MCF 10A (cell line): ENCODE measurements around the gene LTB. TPM values are rescaled to one million over a fixed set of nuclear protein-coding genes. Genes with fewer than 3 reads are reported as not detected.

Source experiments
- BruUV-seq: library from RNA; stranded (reverse); fragments of 400-500 nt; replicated peaks from 2 replicates; lab custom pipeline; 2021; lab: Mats Ljungman, UMichigan
- CTCF ChIA-PET: fragments of 300-600 bp; sonication (Branson Sonifier 250); formaldehyde crosslinking; extraction: SDS; loops from one replicate; lab custom pipeline; 2021; ENCODE audit warnings: antibody characterized with exemption, inconsistent platforms; lab: Yijun Ruan, JAX
- POLR2A ChIA-PET: fragments of 300-600, 350-650 bp; sonication (Branson Sonifier 250); formaldehyde crosslinking; extraction: SDS; loops from one replicate; lab custom pipeline; 2020; ENCODE audit warnings: antibody characterized with exemption, inconsistent platforms; lab: Yijun Ruan, JAX
- DNase-seq: peaks from one replicate; pipeline ENCODE4 v3.0.0-alpha.2; 2018; ENCODE audit not compliant: unreplicated experiment
- H3K27ac Mint-ChIP-seq: one replicate; pipeline ENCODE4 v1.8.0; 2022; ENCODE audit warnings: mild to moderate bottlenecking, low read depth, mixed read lengths; ENCODE audit not compliant: unreplicated experiment
- H3K27me3 Mint-ChIP-seq: one replicate; pipeline ENCODE4 v1.8.0; 2022; ENCODE audit warnings: mixed read lengths; ENCODE audit not compliant: insufficient read depth, unreplicated experiment
- H3K36me3 Mint-ChIP-seq: one replicate; pipeline ENCODE4 v1.8.0; 2022; ENCODE audit warnings: mild to moderate bottlenecking, moderate library complexity, mixed read lengths; ENCODE audit not compliant: insufficient read depth, unreplicated experiment
- H3K4me1 Mint-ChIP-seq: one replicate; pipeline ENCODE4 v1.8.0; 2022; ENCODE audit warnings: mixed read lengths; ENCODE audit not compliant: insufficient read depth, unreplicated experiment
- H3K4me3 Mint-ChIP-seq: one replicate; pipeline ENCODE4 v1.8.0; 2022; ENCODE audit warnings: mild to moderate bottlenecking, moderate library complexity, mixed read lengths; ENCODE audit not compliant: unreplicated experiment
- H3K9me3 Mint-ChIP-seq: one replicate; pipeline ENCODE4 v1.8.0; 2022; ENCODE audit warnings: mixed read lengths; ENCODE audit not compliant: unreplicated experiment
- intact Hi-C: fragments of 100-400 bp; cut with micrococcal nuclease; formaldehyde crosslinking; loops from 2 replicates; pipeline ENCODE4 v1.14.1; 2022
- total RNA-seq: library from RNA; stranded (reverse); gene quantifications from 2 replicates; pipeline ENCODE4 v1.2.3, GENCODE V29; 2022
- TF ChIP-seq, protein P1 (sequence below): fragments of 200-600 bp; IDR thresholded peaks from one replicate; pipeline ENCODE4 v1.8.0; 2022; ENCODE audit warnings: antibody characterized with exemption, mild to moderate bottlenecking; ENCODE audit not compliant: unreplicated experiment

LTB gene
- total RNA-seq, 1 experiment from 2014 or later: 0.37 TPM

- Mint-ChIP-seq H3K36me3 (peaks cover 100% of the 10 kb centered on the region), H3K4me1 (no peaks in the 10 kb centered on the region)
Measured at GRCh38 chr6:31630177-31630934, 48.1 kb upstream of the LTB start.

GRCh38 chr6:31629014-31629413, 46.8 kb upstream of the LTB start:
- POLR2A ChIA-PET: interaction anchor here (0.5 to 1.0 kb wide), 2 partner anchors 23 to 107 kb away, joined by 3 to 4 read pairs; partner anchors contain the start of gene BAG6
- BruUV-seq: no TSS peak
- intact Hi-C loops: no loop called here
- H3K27me3 Mint-ChIP-seq: no peaks in the 10 kb centered on the region
- H3K27ac Mint-ChIP-seq: no peak overlapping the region
- DNase-seq: no peak
- TF ChIP-seq, protein P1, sequence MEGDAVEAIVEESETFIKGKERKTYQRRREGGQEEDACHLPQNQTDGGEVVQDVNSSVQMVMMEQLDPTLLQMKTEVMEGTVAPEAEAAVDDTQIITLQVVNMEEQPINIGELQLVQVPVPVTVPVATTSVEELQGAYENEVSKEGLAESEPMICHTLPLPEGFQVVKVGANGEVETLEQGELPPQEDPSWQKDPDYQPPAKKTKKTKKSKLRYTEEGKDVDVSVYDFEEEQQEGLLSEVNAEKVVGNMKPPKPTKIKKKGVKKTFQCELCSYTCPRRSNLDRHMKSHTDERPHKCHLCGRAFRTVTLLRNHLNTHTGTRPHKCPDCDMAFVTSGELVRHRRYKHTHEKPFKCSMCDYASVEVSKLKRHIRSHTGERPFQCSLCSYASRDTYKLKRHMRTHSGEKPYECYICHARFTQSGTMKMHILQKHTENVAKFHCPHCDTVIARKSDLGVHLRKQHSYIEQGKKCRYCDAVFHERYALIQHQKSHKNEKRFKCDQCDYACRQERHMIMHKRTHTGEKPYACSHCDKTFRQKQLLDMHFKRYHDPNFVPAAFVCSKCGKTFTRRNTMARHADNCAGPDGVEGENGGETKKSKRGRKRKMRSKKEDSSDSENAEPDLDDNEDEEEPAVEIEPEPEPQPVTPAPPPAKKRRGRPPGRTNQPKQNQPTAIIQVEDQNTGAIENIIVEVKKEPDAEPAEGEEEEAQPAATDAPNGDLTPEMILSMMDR: no peak
- no peak overlapping the region for H3K4me3 Mint-ChIP-seq
- no peaks in the 10 kb centered on the region for H3K4me1 Mint-ChIP-seq
- peaks cover 100% of the 10 kb centered on the region for H3K36me3 Mint-ChIP-seq
- no peaks in the 10 kb centered on the region for H3K9me3 Mint-ChIP-seq
- CTCF ChIA-PET: no interaction called here

More at GRCh38 chr6:31630177-31630934, 48.1 kb upstream of the LTB start:
- no peaks in the 10 kb centered on the region for H3K9me3 Mint-ChIP-seq
- intact Hi-C loops: no loop called here
- no peak overlapping the region for H3K4me3 Mint-ChIP-seq
- no peak for DNase-seq
- H3K27me3 Mint-ChIP-seq: no peaks in the 10 kb centered on the region
- BruUV-seq: no TSS peak
- TF ChIP-seq, protein P1: no peak
- ChIA-PET CTCF (no interaction called here), POLR2A (no interaction called here)
- no peak overlapping the region for H3K27ac Mint-ChIP-seq

DNA sequence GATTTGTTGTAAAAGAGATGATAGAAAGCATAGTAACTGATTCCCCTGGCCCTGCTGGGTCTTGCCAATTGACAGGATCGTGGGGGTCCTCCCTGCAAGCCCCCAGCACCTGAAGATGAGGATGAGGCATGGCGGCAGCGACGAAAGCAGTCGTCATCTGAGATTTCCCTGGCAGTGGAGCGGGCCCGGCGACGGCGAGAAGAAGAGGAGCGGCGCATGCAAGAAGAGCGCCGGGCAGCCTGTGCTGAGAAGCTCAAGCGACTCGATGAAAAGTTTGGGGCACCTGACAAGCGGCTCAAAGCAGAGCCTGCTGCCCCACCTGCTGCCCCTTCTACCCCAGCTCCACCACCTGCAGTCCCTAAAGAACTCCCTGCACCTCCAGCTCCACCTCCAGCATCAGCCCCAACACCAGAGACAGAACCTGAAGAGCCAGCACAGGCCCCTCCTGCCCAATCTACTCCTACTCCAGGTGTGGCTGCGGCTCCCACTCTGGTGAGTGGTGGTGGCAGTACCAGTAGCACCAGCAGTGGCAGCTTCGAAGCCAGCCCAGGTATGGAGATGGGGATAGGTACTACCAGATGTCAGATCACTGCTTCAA, 45.6 kb upstream of the LTB start:
- Mint-ChIP-seq H3K9me3 (no peaks in the 10 kb centered on the region), H3K27me3 (no peaks in the 10 kb centered on the region), H3K27ac (peak overlapping the region; percentile 60), H3K36me3 (peaks cover 100% of the 10 kb centered on the region), H3K4me3 (no peak overlapping the region), H3K4me1 (peaks cover 2% of the 10 kb centered on the region)
- no TSS peak for BruUV-seq
- POLR2A ChIA-PET: interaction anchor here (1.0 to 8.0 kb wide), 2 partner anchors 11 to 24 kb away, joined by 4 to 50 read pairs; partner anchors contain the start of gene BAG6
- CTCF ChIA-PET: interaction anchor here (0.7 to 0.9 kb wide), 2 partner anchors 13 to 49 kb away, joined by 3 read pairs; no protein-coding TSS in a partner anchor
- TF ChIP-seq, protein P1: no peak
- intact Hi-C loops: no loop called here
- DNase-seq: no peak

DNA sequence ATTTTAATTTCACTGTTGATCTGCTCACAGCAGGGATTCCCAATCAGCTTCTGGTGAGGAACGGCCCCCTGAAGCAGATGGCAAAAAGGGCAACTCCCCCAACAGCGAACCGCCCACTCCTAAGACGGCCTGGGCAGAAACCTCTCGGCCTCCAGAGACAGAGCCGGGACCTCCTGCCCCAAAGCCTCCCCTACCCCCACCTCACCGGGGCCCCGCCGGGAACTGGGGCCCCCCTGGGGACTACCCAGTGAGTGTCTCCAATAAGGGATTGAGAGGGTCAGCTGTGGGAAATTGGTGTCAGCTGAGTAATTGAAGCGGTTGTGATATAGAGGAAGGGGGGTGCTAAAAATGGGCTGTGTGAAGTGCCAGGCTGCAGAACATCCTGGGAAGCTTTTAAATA, 44.7 kb upstream of the LTB start:
- H3K36me3 Mint-ChIP-seq: peaks cover 100% of the 10 kb centered on the region

More for the DNA sequence above, 44.7 kb upstream of the LTB start:
- no peaks in the 10 kb centered on the region for H3K27me3 Mint-ChIP-seq
- BruUV-seq: no TSS peak
- TF ChIP-seq, protein P1: no peak
- ChIA-PET CTCF (interaction anchor here (0.7 to 1.0 kb wide), 4 partner anchors 8 to 164 kb away, joined by 3 read pairs; no protein-coding TSS in a partner anchor), POLR2A (interaction anchor here (0.7 to 8.0 kb wide), 3 partner anchors 12 to 1879 kb away, joined by 4 to 50 read pairs (median 11); partner anchors contain the start of gene BAG6)
- no peak overlapping the region for H3K4me3 Mint-ChIP-seq
- no peak for DNase-seq
- no peaks in the 10 kb centered on the region for H3K9me3 Mint-ChIP-seq
- H3K27ac Mint-ChIP-seq: peak overlapping the region; percentile 60
- intact Hi-C loops: no loop called here
- peaks cover 10% of the 10 kb centered on the region for H3K4me1 Mint-ChIP-seq
